OCI-LY7 (cell line): Measurements from ENCODE around the gene CRYZL1. TPM values are rescaled to one million over a fixed set of nuclear protein-coding genes. Genes with fewer than 3 reads are reported as not detected.

Experiments
- BruUV-seq: library from RNA; stranded (reverse); fragments of 400-500 nt; replicated peaks from 2 replicates; lab custom pipeline; 2021; lab: Mats Ljungman, UMichigan
- CTCF ChIA-PET: fragments of 300-600 bp; sonication (Branson Sonifier 250); formaldehyde crosslinking; loops from one replicate; lab custom pipeline; 2022; ENCODE audit warnings: antibody characterized with exemption; ENCODE audit not compliant: unreplicated experiment; lab: Charles Lee
- POLR2A ChIA-PET: fragments of 300-600 bp; sonication (Branson Sonifier 250); formaldehyde crosslinking; loops from one replicate; lab custom pipeline; 2022; ENCODE audit warnings: antibody characterized with exemption; lab: Charles Lee
- DNase-seq: peaks from one replicate; pipeline ENCODE4 v3.0.0-alpha.2; 2015; ENCODE audit warnings: low spot score
- H2AFZ ChIP-seq: fragments of 200-600 bp; sonication (generic), shearing (Covaris generic); 2 replicates; pipeline ENCODE4 v1.6.1; 2014; ENCODE audit warnings: mild to moderate bottlenecking, antibody characterized with exemption, low read length, moderate library complexity
- H3K27ac ChIP-seq: fragments of 200-600 bp; sonication (generic); 2 replicates; pipeline ENCODE4 v1.5.1; 2014; ENCODE audit warnings: mixed run types, low read depth, mild to moderate bottlenecking, moderate library complexity, low read length, inconsistent platforms; ENCODE audit not compliant: poor library complexity, severe bottlenecking
- H3K36me3 ChIP-seq: fragments of 200-600 bp; sonication (generic); 2 replicates; pipeline ENCODE4 v1.6.1; 2014; ENCODE audit warnings: mild to moderate bottlenecking, antibody characterized with exemption, low read length, moderate library complexity, mixed read lengths; ENCODE audit not compliant: insufficient read depth
- H3K4me1 ChIP-seq: fragments of 200-600 bp; sonication (generic); 2 replicates; pipeline ENCODE4 v1.5.1; 2014; ENCODE audit warnings: mild to moderate bottlenecking, low read length; ENCODE audit not compliant: insufficient read depth, poor library complexity, severe bottlenecking
- H3K4me2 ChIP-seq: fragments of 200-600 bp; sonication (generic); 2 replicates; pipeline ENCODE4 v1.6.1; 2014; ENCODE audit warnings: mild to moderate bottlenecking, low read length
- H3K4me3 ChIP-seq: fragments of 200-600 bp; sonication (generic); 2 replicates; pipeline ENCODE4 v1.5.1; 2014; ENCODE audit warnings: mild to moderate bottlenecking, low read depth, low read length; ENCODE audit not compliant: poor library complexity, severe bottlenecking
- H3K79me2 ChIP-seq: fragments of 200-600 bp; sonication (generic); 2 replicates; pipeline ENCODE4 v1.6.1; 2016; ENCODE audit warnings: low read depth, mild to moderate bottlenecking, low read length, moderate library complexity, mixed read lengths; ENCODE audit not compliant: insufficient read depth
- H3K9me2 ChIP-seq: fragments of 200-600 bp; sonication (generic); 2 replicates; pipeline ENCODE4 v1.6.1; 2016; ENCODE audit warnings: mild to moderate bottlenecking, low read length, mixed read lengths; ENCODE audit not compliant: insufficient read depth
- H3K9me3 ChIP-seq: fragments of 200-600 bp; sonication (generic); 2 replicates; pipeline ENCODE4 v1.6.1; 2014; ENCODE audit warnings: mild to moderate bottlenecking, mixed run types, low read length, mixed read lengths
- H4K20me1 ChIP-seq: fragments of 200-600 bp; sonication (generic); 2 replicates; pipeline ENCODE4 v1.6.1; 2014; ENCODE audit warnings: mild to moderate bottlenecking, antibody characterized with exemption, low read length, moderate library complexity, mixed read lengths; ENCODE audit not compliant: insufficient read depth
- EZH2phosphoT487 ChIP-seq: fragments of 200-600 bp; sonication (generic); IDR thresholded peaks from 2 replicates; pipeline ENCODE4 v1.6.1; 2018; ENCODE audit warnings: low read depth, borderline replicate concordance, mild to moderate bottlenecking, mixed run types, antibody characterized with exemption, low read length, moderate library complexity, mixed read lengths
- intact Hi-C: fragments of 100-400 bp; cut with micrococcal nuclease; formaldehyde crosslinking; loops from one replicate; pipeline ENCODE4 v1.10.0; 2022; ENCODE audit not compliant: unreplicated experiment
- total RNA-seq, 2 experiments: library from RNA; depleted of rRNA in 1 of 2; stranded (reverse); fragments of >200 nt in 1 of 2; shearing (Covaris generic) in 1 of 2; gene quantifications; 2 replicates each; pipeline ENCODE4 v1.2.3, GENCODE V29; 2014 to 2022
- TF ChIP-seq, protein P1 (sequence below): fragments of 200-600 bp; sonication (generic); conservative IDR thresholded peaks from 2 replicates; pipeline ENCODE4 v1.5.1; 2014; ENCODE audit warnings: mild to moderate bottlenecking, antibody characterized with exemption, low read length, moderate library complexity, mixed read lengths

Gene CRYZL1
- total RNA-seq, 2 experiments from 2014 or later: 26.4 to 37.9 TPM

DNA sequence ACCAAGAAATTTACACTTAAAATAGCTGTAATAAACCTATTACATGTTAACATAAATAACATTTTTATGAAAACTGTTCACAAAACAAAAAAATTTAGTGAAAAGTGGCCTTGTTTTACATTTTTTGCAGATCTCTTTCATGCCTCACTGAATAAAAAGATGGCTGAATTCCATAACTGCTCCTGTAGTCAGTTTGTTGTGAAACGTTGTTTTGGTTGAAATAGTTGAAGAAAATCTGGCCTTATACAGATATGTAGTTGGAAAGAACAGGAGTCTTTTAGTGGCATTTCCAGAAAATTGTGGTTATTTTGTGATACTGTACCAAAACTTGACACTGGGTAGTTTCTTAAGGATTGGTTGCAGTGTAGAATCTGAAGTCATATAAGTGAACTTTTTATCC is 18.9 kb upstream of the CRYZL1 start:
- Histone ChIP-seq H3K4me3 (no peak overlapping the region), H3K36me3 (no peaks in the 10 kb centered on the region), H3K27ac (no peak overlapping the region), H3K4me1 (no peaks in the 10 kb centered on the region), H2AFZ (no peak overlapping the region), H4K20me1 (no peaks in the 10 kb centered on the region), H3K9me2 (no peaks in the 10 kb centered on the region), H3K79me2 (no peaks in the 10 kb centered on the region), H3K4me2 (no peak overlapping the region), H3K9me3 (0 out of 2 replicates have a peak, but pooled peaks cover 6% of the 10 kb centered on the region)
- DNase-seq: no peak
- CTCF ChIA-PET: no interaction called here
- BruUV-seq: no TSS peak
- POLR2A ChIA-PET: interaction anchor here (1.0 kb wide), 1 partner anchor 14 kb away, joined by 3 read pairs; no protein-coding TSS in a partner anchor
- intact Hi-C loops: no loop called here
- no peak for TF ChIP-seq EZH2phosphoT487
- TF ChIP-seq, protein P1, sequence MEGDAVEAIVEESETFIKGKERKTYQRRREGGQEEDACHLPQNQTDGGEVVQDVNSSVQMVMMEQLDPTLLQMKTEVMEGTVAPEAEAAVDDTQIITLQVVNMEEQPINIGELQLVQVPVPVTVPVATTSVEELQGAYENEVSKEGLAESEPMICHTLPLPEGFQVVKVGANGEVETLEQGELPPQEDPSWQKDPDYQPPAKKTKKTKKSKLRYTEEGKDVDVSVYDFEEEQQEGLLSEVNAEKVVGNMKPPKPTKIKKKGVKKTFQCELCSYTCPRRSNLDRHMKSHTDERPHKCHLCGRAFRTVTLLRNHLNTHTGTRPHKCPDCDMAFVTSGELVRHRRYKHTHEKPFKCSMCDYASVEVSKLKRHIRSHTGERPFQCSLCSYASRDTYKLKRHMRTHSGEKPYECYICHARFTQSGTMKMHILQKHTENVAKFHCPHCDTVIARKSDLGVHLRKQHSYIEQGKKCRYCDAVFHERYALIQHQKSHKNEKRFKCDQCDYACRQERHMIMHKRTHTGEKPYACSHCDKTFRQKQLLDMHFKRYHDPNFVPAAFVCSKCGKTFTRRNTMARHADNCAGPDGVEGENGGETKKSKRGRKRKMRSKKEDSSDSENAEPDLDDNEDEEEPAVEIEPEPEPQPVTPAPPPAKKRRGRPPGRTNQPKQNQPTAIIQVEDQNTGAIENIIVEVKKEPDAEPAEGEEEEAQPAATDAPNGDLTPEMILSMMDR: no peak

- no peak overlapping the region for H3K27ac ChIP-seq
- DNase-seq: no peak
- H3K9me2 ChIP-seq: no peaks in the 10 kb centered on the region
- ChIA-PET POLR2A (no interaction called here), CTCF (no interaction called here)
- H4K20me1 ChIP-seq: no peaks in the 10 kb centered on the region
- intact Hi-C loops: no loop called here
- H3K4me3 ChIP-seq: no peak overlapping the region
- no peaks in the 10 kb centered on the region for H3K79me2 ChIP-seq
- H3K9me3 ChIP-seq: 0 out of 2 replicates have a peak, but pooled peaks cover 6% of the 10 kb centered on the region
- no peaks in the 10 kb centered on the region for H3K4me1 ChIP-seq
- no peak overlapping the region for H2AFZ ChIP-seq
- no TSS peak for BruUV-seq
- no peak overlapping the region for H3K4me2 ChIP-seq
- TF ChIP-seq, protein P1: no peak
- TF ChIP-seq EZH2phosphoT487: no peak
- H3K36me3 ChIP-seq: no peaks in the 10 kb centered on the region
Measured at GRCh38 chr21:33659568-33659949, 18.0 kb upstream of the CRYZL1 start.

- Histone ChIP-seq H2AFZ (no peak overlapping the region), H3K4me3 (no peak overlapping the region), H3K9me3 (0 out of 2 replicates have a peak, but pooled peaks cover 6% of the 10 kb centered on the region), H4K20me1 (no peaks in the 10 kb centered on the region), H3K4me2 (no peak overlapping the region), H3K9me2 (no peaks in the 10 kb centered on the region), H3K27ac (no peak overlapping the region), H3K4me1 (no peaks in the 10 kb centered on the region), H3K79me2 (no peaks in the 10 kb centered on the region), H3K36me3 (no peaks in the 10 kb centered on the region)
- no peak for TF ChIP-seq EZH2phosphoT487
- TF ChIP-seq, protein P1: no peak
- CTCF ChIA-PET: no interaction called here
- no TSS peak for BruUV-seq
- no peak for DNase-seq
- intact Hi-C loops: no loop called here
- POLR2A ChIA-PET: interaction anchor here (1.1 kb wide), 1 partner anchor 168 kb away, joined by 3 read pairs; the partner anchor contains the start of gene DNAJC28
Measured at GRCh38 chr21:33658919-33659567, 17.5 kb upstream of the CRYZL1 start.
